SK-N-SH (cell line): ENCODE data around the gene ZER1. TPM values are rescaled to one million over a fixed set of nuclear protein-coding genes. Genes with fewer than 3 reads are reported as not detected.
"Not testable (repeated sequence)": the region's sequence is repeated elsewhere in the genome, so short reads cannot be mapped to it uniquely, and the experiment has no call there.

Experiments used
- CTCF ChIA-PET: fragments of 300-600, 350-600 bp; formaldehyde crosslinking; extraction: SDS; loops from one replicate; lab custom pipeline; 2021; lab: Yijun Ruan, JAX
- POLR2A ChIA-PET: fragments of 350-600 bp; sonication (Branson Sonifier 250); formaldehyde crosslinking; extraction: SDS; loops from one replicate; lab custom pipeline; 2020; ENCODE audit warnings: antibody characterized with exemption, inconsistent platforms; lab: Yijun Ruan, JAX
- DNase-seq: peaks from one replicate; pipeline ENCODE4 v3.0.0; 2012
- H2AFZ ChIP-seq: fragments of 200-600 bp; sonication (generic); 2 replicates; pipeline ENCODE4 v1.8.1; 2016; ENCODE audit warnings: antibody characterized with exemption, mild to moderate bottlenecking, low read depth
- H3F3A ChIP-seq: fragments of 200-600 bp; sonication (generic); replicated peaks from 2 replicates; pipeline ENCODE3; 2016; ENCODE audit warnings: antibody characterized with exemption, mild to moderate bottlenecking; ENCODE audit not compliant: insufficient read depth
- H3K27ac ChIP-seq, 2 experiments: fragments of 200-500 bp in 1 of 2; fragments of 200-600 bp in 1 of 2; sonication (Bioruptor generic) in 1 of 2; sonication (generic), shearing (Covaris generic) in 1 of 2; 2 replicates each; pipeline versions ENCODE4 v1.5.1 to v1.6.1; 2014 to 2016; ENCODE audit warnings: low read depth in 2 of 2, inconsistent platforms in 1 of 2, low read length in 1 of 2, mild to moderate bottlenecking in 1 of 2, mixed read lengths in 1 of 2
- H3K27me3 ChIP-seq: fragments of 200-600 bp; sonication (generic), shearing (Covaris generic); 2 replicates; pipeline ENCODE4 v1.6.1; 2016; ENCODE audit warnings: mixed run types; ENCODE audit not compliant: insufficient read depth
- H3K36me3 ChIP-seq, 2 experiments: fragments of 200-500 bp in 1 of 2; fragments of 200-600 bp in 1 of 2; sonication (Bioruptor generic) in 1 of 2; sonication (generic) in 1 of 2; replicated peaks in 1 of 2; 2 replicates each; pipeline versions ENCODE3 to v1.5.1; 2014 to 2016; ENCODE audit warnings: low read length in 1 of 2, mild to moderate bottlenecking in 1 of 2; ENCODE audit not compliant: insufficient read depth in 2 of 2, control insufficient read depth in 1 of 2
- H3K4me1 ChIP-seq, 2 experiments: fragments of 200-500 bp in 1 of 2; fragments of 200-600 bp in 1 of 2; sonication (Bioruptor generic) in 1 of 2; sonication (generic), shearing (Covaris generic) in 1 of 2; 2 replicates each; pipeline versions ENCODE4 v1.5.1 to v1.6.1; 2014 to 2016; ENCODE audit warnings: low read depth in 1 of 2, low read length in 1 of 2, mixed run types in 1 of 2; ENCODE audit not compliant: insufficient read depth in 2 of 2, control insufficient read depth in 1 of 2
- H3K4me2 ChIP-seq: fragments of 200-600 bp; sonication (generic), shearing (Covaris generic); 2 replicates; pipeline ENCODE4 v1.6.1; 2017; ENCODE audit warnings: mixed run types
- H3K4me3 ChIP-seq, 2 experiments: fragments of 200-500 bp in 1 of 2; fragments of 200-600 bp in 1 of 2; sonication (Bioruptor generic) in 1 of 2; sonication (generic), shearing (Covaris generic) in 1 of 2; 2 replicates each; pipeline versions ENCODE4 v1.5.1 to v1.8.1; 2014 to 2016; ENCODE audit warnings: low read depth in 2 of 2, inconsistent platforms in 1 of 2, low read length in 1 of 2, mild to moderate bottlenecking in 1 of 2, mixed read lengths in 1 of 2, moderate library complexity in 1 of 2
- H3K79me2 ChIP-seq: fragments of 200-600 bp; sonication (generic); 2 replicates; pipeline ENCODE4 v1.8.1; 2017; ENCODE audit warnings: mild to moderate bottlenecking; ENCODE audit not compliant: insufficient read depth
- H3K9ac ChIP-seq: fragments of 200-600 bp; sonication (generic); 2 replicates; pipeline ENCODE4 v1.6.1; 2017; ENCODE audit warnings: mixed run types
- H3K9me2 ChIP-seq: fragments of 200-600 bp; sonication (generic); 2 replicates; pipeline ENCODE4 v1.6.1; 2017; ENCODE audit warnings: mixed run types
- H3K9me3 ChIP-seq: fragments of 200-600 bp; sonication (generic); 2 replicates; pipeline ENCODE4 v1.6.1; 2017; ENCODE audit warnings: mixed run types, mild to moderate bottlenecking, moderate library complexity
- H4K20me1 ChIP-seq: fragments of 200-600 bp; sonication (generic); 2 replicates; pipeline ENCODE4 v1.6.1; 2017; ENCODE audit warnings: mild to moderate bottlenecking, mixed run types; ENCODE audit not compliant: insufficient read depth
- CHD2 ChIP-seq: fragments of 150-350 bp; IDR thresholded peaks from 2 replicates; pipeline ENCODE4 v1.6.1; 2018; ENCODE audit warnings: low read length; ENCODE audit not compliant: partially characterized antibody
- CTCF ChIP-seq: fragments of 200-600 bp; sonication (generic); IDR thresholded peaks from 2 replicates; pipeline ENCODE4 v1.6.1; 2017; ENCODE audit warnings: antibody characterized with exemption, mild to moderate bottlenecking, moderate library complexity
- GABPA ChIP-seq: IDR thresholded peaks from 2 replicates; pipeline ENCODE4 v1.4.0; 2012; ENCODE audit warnings: low read depth, mild to moderate bottlenecking
- IRF3 ChIP-seq: fragments of 150-350 bp; IDR thresholded peaks from 2 replicates; pipeline ENCODE4 v1.6.1; 2016; ENCODE audit warnings: mild to moderate bottlenecking, low read depth, low read length
- JUND ChIP-seq: IDR thresholded peaks from 2 replicates; pipeline ENCODE4 v1.4.0; 2012
- NFIC ChIP-seq: IDR thresholded peaks from 2 replicates; pipeline ENCODE4 v1.4.0; 2012; ENCODE audit warnings: borderline replicate concordance
- PBX3 ChIP-seq: IDR thresholded peaks from 2 replicates; pipeline ENCODE4; 2012
- POLR2AphosphoS5 ChIP-seq: IDR thresholded peaks from 2 replicates; pipeline ENCODE4 v1.6.1; 2012; ENCODE audit warnings: low read depth, low read length
- RAD21 ChIP-seq: IDR thresholded peaks from 2 replicates; pipeline ENCODE4 v1.6.1; 2012; ENCODE audit warnings: mild to moderate bottlenecking, low read length
- RCOR1 ChIP-seq: fragments of 150-350 bp; IDR thresholded peaks from 2 replicates; pipeline ENCODE4 v1.6.1; 2017; ENCODE audit warnings: antibody characterized with exemption, low read length
- RXRA ChIP-seq: IDR thresholded peaks from 2 replicates; pipeline ENCODE4 v1.4.0; 2012; ENCODE audit warnings: low read depth, mild to moderate bottlenecking, borderline replicate concordance
- TEAD4 ChIP-seq: IDR thresholded peaks from 2 replicates; pipeline ENCODE4 v1.4.0; 2012; ENCODE audit warnings: mild to moderate bottlenecking, borderline replicate concordance; ENCODE audit not compliant: insufficient read depth
- WGBS: methylation state at CpG from one replicate; pipeline ENCODE4 v1.1.6; 2017; ENCODE audit warnings: low lambda C conversion rate; 5-methylcytosine and 5-hydroxymethylcytosine counted together
- polyA plus RNA-seq, 3 experiments: library from polyadenylated mRNA; depleted of rRNA; stranded (reverse); fragments of >200 nt; gene quantifications; 2 replicates each; pipeline ENCODE4 v1.2.3, GENCODE V29; 2012

The ZER1 gene
- polyA plus RNA-seq, 1 of the 3 experiments (the other 2 are of a cell fraction), result 30.9 TPM

GRCh38 chr9:128702445-128702948, 69.2 kb downstream of the ZER1 start, which contains the start of gene PKN3 (continued):
- TF ChIP-seq POLR2AphosphoS5, result no peak
- TF ChIP-seq GABPA, result no peak

GRCh38 chr9:128701227-128701854, 70.4 kb downstream of the ZER1 start:
- Histone ChIP-seq H3K9me2 (no peaks in the 10 kb centered on the region), H3K36me3 (peaks cover 5 to 7% of the 10 kb centered on the region in 2 experiments), H3K4me1 (peaks cover 0 to 4% of the 10 kb centered on the region in 2 experiments; a peak in 1 of 4 replicates), H3K4me3 (no peak overlapping the region), H3K27ac (no peak overlapping the region), H3K9ac (no peak overlapping the region), H3K27me3 (no peaks in the 10 kb centered on the region), H3K9me3 (no peaks in the 10 kb centered on the region), H4K20me1 (no peaks in the 10 kb centered on the region), H3F3A (peaks cover 24% of the 10 kb centered on the region), H3K79me2 (no peaks in the 10 kb centered on the region), H3K4me2 (no peak overlapping the region), H2AFZ (no peak overlapping the region)
- ChIA-PET CTCF (interaction anchor here (0.6 to 4.0 kb wide), 15 partner anchors 10 to 585 kb away, joined by 3 to 64 read pairs (median 5); partner anchors contain the start of genes DYNC2I2, ENDOG and SET), POLR2A (no interaction called here)
- TF ChIP-seq JUND (no peak), CHD2 (no peak), RCOR1 (no peak), RAD21 (no peak), IRF3 (no peak), PBX3 (no peak), NFIC (no peak), TEAD4 (no peak), GABPA (no peak), RXRA (no peak), CTCF (no peak)
- 91% methylated on average over 8 of the region's 10 CpGs for WGBS
- no peak for DNase-seq

GRCh38 chr9:128699096-128699795, 72.5 kb downstream of the ZER1 start:
- not testable (repeated sequence) for H3K79me2 ChIP-seq, H3K9ac ChIP-seq, DNase-seq, H3K4me2 ChIP-seq, H3K4me1 ChIP-seq, H3K27ac ChIP-seq, H3K9me3 ChIP-seq, H4K20me1 ChIP-seq, H2AFZ ChIP-seq, H3K27me3 ChIP-seq, H3K9me2 ChIP-seq, H3K4me3 ChIP-seq
- 96% methylated on average over 30 of the region's 30 CpGs for WGBS
- peaks cover 27% of the 10 kb centered on the region for H3F3A ChIP-seq
- peaks cover 18 to 22% of the 10 kb centered on the region in 2 experiments for H3K36me3 ChIP-seq
- POLR2A ChIA-PET, result interaction anchor here (0.7 kb wide), 1 partner anchor 119 kb away, joined by 6 read pairs; the partner anchor contains the start of gene ENDOG
- CTCF ChIA-PET, result interaction anchor here (1.2 kb wide), 1 partner anchor 261 kb away, joined by 3 read pairs; no protein-coding TSS in a partner anchor
